GM19240 (cell line): ENCODE data around the gene PNMA3.
"Not testable (repeated sequence)": the region's sequence is repeated elsewhere in the genome, so short reads cannot be mapped to it uniquely, and the experiment has no call there.

Source experiments
- DNase-seq: peaks from one replicate; pipeline ENCODE4 v3.0.0; 2011; ENCODE audit warnings: low spot score; ENCODE audit not compliant: insufficient read length

The PNMA3 gene

GRCh38 chrX:153055871-153056749 lies at the start of gene PNMA3:
PNMA3 (plus strand) TSS chrX:153056470; CDS start chrX:153057056, 586 bp downstream.
- no peak for DNase-seq

- not testable (repeated sequence) for DNase-seq
Observed at GRCh38 chrX:153017174-153017573, 39.1 kb upstream of the PNMA3 start.

GRCh38 chrX:153019166-153019565 lies 37.1 kb upstream of the PNMA3 start:
- no peak for DNase-seq

- DNase-seq = not testable (repeated sequence)
Observed at GRCh38 chrX:153026501-153026900, 29.8 kb upstream of the PNMA3 start.

- not testable (repeated sequence) for DNase-seq
Observed at GRCh38 chrX:153028487-153028886, 27.8 kb upstream of the PNMA3 start.

- DNase-seq = no peak
Observed at GRCh38 chrX:153029162-153029561, 27.1 kb upstream of the PNMA3 start.

- no peak for DNase-seq
Observed at GRCh38 chrX:153029875-153030274, 26.4 kb upstream of the PNMA3 start.

GRCh38 chrX:153030801-153031200 lies 25.5 kb upstream of the PNMA3 start:
- no peak for DNase-seq

- peak; percentile 31 for DNase-seq
Observed at GRCh38 chrX:153032397-153033118, 23.7 kb upstream of the PNMA3 start.

GRCh38 chrX:153049093-153049492 lies 7.2 kb upstream of the PNMA3 start:
- no peak for DNase-seq

- no peak for DNase-seq
Observed at GRCh38 chrX:153052534-153052933, 3.7 kb upstream of the PNMA3 start.

- DNase-seq = no peak
Observed at GRCh38 chrX:153057281-153057680, 1.0 kb downstream of the PNMA3 start.

- DNase-seq = no peak
Observed at GRCh38 chrX:153059191-153060094, 3.2 kb downstream of the PNMA3 start.

GRCh38 chrX:153060095-153060445 lies 3.8 kb downstream of the PNMA3 start:
- no peak for DNase-seq

GRCh38 chrX:153061732-153062131 lies 5.5 kb downstream of the PNMA3 start:
- DNase-seq = no peak

- DNase-seq = no peak
Observed at GRCh38 chrX:153063315-153063714, 7.0 kb downstream of the PNMA3 start.

GRCh38 chrX:153064061-153064460 lies 7.8 kb downstream of the PNMA3 start:
- no peak for DNase-seq

GRCh38 chrX:153065389-153065788 lies 9.1 kb downstream of the PNMA3 start:
- DNase-seq = no peak

- DNase-seq = not testable (repeated sequence)
Observed at GRCh38 chrX:153066402-153066801, 10.1 kb downstream of the PNMA3 start.

GRCh38 chrX:153071909-153072583 lies 15.8 kb downstream of the PNMA3 start, which contains the start of gene PNMA6A:
PNMA6A (plus strand) TSS chrX:153072454; CDS start chrX:153073063, 609 bp downstream.
- not testable (repeated sequence) for DNase-seq

GRCh38 chrX:153073331-153073730 lies 17.1 kb downstream of the PNMA3 start:
- not testable (repeated sequence) for DNase-seq
